ENCODE data around the gene NBPF3. TPM values are rescaled to one million over a fixed set of nuclear protein-coding genes. Genes with fewer than 3 reads are reported as not detected.
"Not testable (repeated sequence)": the region's sequence is repeated elsewhere in the genome, so short reads cannot be mapped to it uniquely, and the experiment has no call there.

NBPF3 gene
- total RNA-seq, 1 donor from 2014 or later = 11.3 TPM

- not testable (repeated sequence) for DNase-seq
Observed at GRCh38 chr1:21438646-21439312, 1.2 kb upstream of the NBPF3 start.

- no peak for DNase-seq
Observed at GRCh38 chr1:21439345-21439720, 604 bp upstream of the NBPF3 start.

- peak; percentile 5 for DNase-seq
Observed at GRCh38 chr1:21440630-21441125, 741 bp downstream of the NBPF3 start.

GRCh38 chr1:21446647-21447046, 6.7 kb downstream of the NBPF3 start:
- not testable (repeated sequence) for DNase-seq

- no peak for DNase-seq
Observed at GRCh38 chr1:21447311-21447710, 7.4 kb downstream of the NBPF3 start.

GRCh38 chr1:21449906-21450305, 10.0 kb downstream of the NBPF3 start:
- DNase-seq = no peak

GRCh38 chr1:21451212-21451611, 11.3 kb downstream of the NBPF3 start:
- DNase-seq = peak; percentile 58

- no peak for DNase-seq
Observed at GRCh38 chr1:21451981-21452411, 12.1 kb downstream of the NBPF3 start.

GRCh38 chr1:21453964-21454614, 14.2 kb downstream of the NBPF3 start:
- DNase-seq = not testable (repeated sequence)

GRCh38 chr1:21454904-21455303, 15.0 kb downstream of the NBPF3 start:
- DNase-seq = not testable (repeated sequence)

- no peak for DNase-seq
Observed at GRCh38 chr1:21457654-21458053, 17.7 kb downstream of the NBPF3 start.

- DNase-seq = not testable (repeated sequence)
Observed at GRCh38 chr1:21465127-21465526, 25.2 kb downstream of the NBPF3 start.

- DNase-seq = not testable (repeated sequence)
Observed at GRCh38 chr1:21467946-21468345, 28.0 kb downstream of the NBPF3 start.

- DNase-seq = no peak
Observed at GRCh38 chr1:21468599-21468998, 28.7 kb downstream of the NBPF3 start.

GRCh38 chr1:21469581-21469980, 29.6 kb downstream of the NBPF3 start:
- DNase-seq = no peak

GRCh38 chr1:21472861-21473260, 32.9 kb downstream of the NBPF3 start:
- DNase-seq = peak; percentile 12

GRCh38 chr1:21478356-21478755, 38.4 kb downstream of the NBPF3 start:
- no peak for DNase-seq

- not testable (repeated sequence) for DNase-seq
Observed at GRCh38 chr1:21483881-21484280, 43.9 kb downstream of the NBPF3 start.

- DNase-seq = no peak
Observed at GRCh38 chr1:21489146-21489545, 49.2 kb downstream of the NBPF3 start.

GRCh38 chr1:21490774-21491487, 51.0 kb downstream of the NBPF3 start:
- no peak for DNase-seq

GRCh38 chr1:21491488-21492355, 51.8 kb downstream of the NBPF3 start:
- DNase-seq = peak; percentile 63

GRCh38 chr1:21492356-21492625, 52.4 kb downstream of the NBPF3 start:
- DNase-seq = no peak

Data from tongue (tissue), 2 donors.